GM19468 (cell line): ENCODE results near the gene GATA3.
"Not testable (repeated sequence)": the region's sequence is repeated elsewhere in the genome, so short reads cannot be mapped to it uniquely, and the experiment has no call there.

Experiments used
- ATAC-seq: cut with Tn5 transposase; IDR thresholded peaks from one replicate; pipeline ENCODE4 v1.9.1; 2021; ENCODE audit warnings: mild to moderate bottlenecking, moderate library complexity, moderate number of reproducible peaks; ENCODE audit not compliant: unreplicated experiment; ENCODE audit errors: extremely low read depth

The GATA3 gene

GRCh38 chr10:8054494-8055407, at the start of gene GATA3:
TSS of gene GATA3 (plus strand) at chr10:8054688. CDS start at chr10:8055656, 968 bp downstream.
- no peak for ATAC-seq

- ATAC-seq, result peak; percentile 70
Observed at GRCh38 chr10:8006274-8006999, 48.1 kb upstream of the GATA3 start.

- ATAC-seq, result no peak
Observed at GRCh38 chr10:8009031-8009430, 45.5 kb upstream of the GATA3 start.

- ATAC-seq, result no peak
Observed at GRCh38 chr10:8013006-8013405, 41.5 kb upstream of the GATA3 start.

GRCh38 chr10:8013619-8014018, 40.9 kb upstream of the GATA3 start:
- no peak for ATAC-seq

- no peak for ATAC-seq
Observed at GRCh38 chr10:8014649-8015048, 39.8 kb upstream of the GATA3 start.

- ATAC-seq, result no peak
Observed at GRCh38 chr10:8017277-8017676, 37.2 kb upstream of the GATA3 start.

- ATAC-seq, result no peak
Observed at GRCh38 chr10:8023321-8023720, 31.2 kb upstream of the GATA3 start.

GRCh38 chr10:8023851-8024250, 30.6 kb upstream of the GATA3 start:
- ATAC-seq, result no peak

GRCh38 chr10:8026349-8027259, 27.9 kb upstream of the GATA3 start:
- no peak for ATAC-seq

GRCh38 chr10:8031211-8031610, 23.3 kb upstream of the GATA3 start:
- ATAC-seq, result not testable (repeated sequence)

- no peak for ATAC-seq
Observed at GRCh38 chr10:8032558-8032957, 21.9 kb upstream of the GATA3 start.

GRCh38 chr10:8033812-8034465, 20.5 kb upstream of the GATA3 start:
- no peak for ATAC-seq

- no peak for ATAC-seq
Observed at GRCh38 chr10:8034466-8035005, 20.0 kb upstream of the GATA3 start.

GRCh38 chr10:8035006-8035640, 19.4 kb upstream of the GATA3 start:
- no peak for ATAC-seq

- no peak for ATAC-seq
Observed at GRCh38 chr10:8035641-8036470, 18.6 kb upstream of the GATA3 start.

- no peak for ATAC-seq
Observed at GRCh38 chr10:8036506-8037198, 17.8 kb upstream of the GATA3 start.
